HG03175 (cell line): ENCODE results near the gene CSAG2.

Experiments
- ATAC-seq: cut with Tn5 transposase; IDR thresholded peaks from one replicate; pipeline ENCODE4 v1.9.1; 2021; ENCODE audit warnings: mild to moderate bottlenecking, moderate library complexity; ENCODE audit not compliant: unreplicated experiment

Gene CSAG2

DNA sequence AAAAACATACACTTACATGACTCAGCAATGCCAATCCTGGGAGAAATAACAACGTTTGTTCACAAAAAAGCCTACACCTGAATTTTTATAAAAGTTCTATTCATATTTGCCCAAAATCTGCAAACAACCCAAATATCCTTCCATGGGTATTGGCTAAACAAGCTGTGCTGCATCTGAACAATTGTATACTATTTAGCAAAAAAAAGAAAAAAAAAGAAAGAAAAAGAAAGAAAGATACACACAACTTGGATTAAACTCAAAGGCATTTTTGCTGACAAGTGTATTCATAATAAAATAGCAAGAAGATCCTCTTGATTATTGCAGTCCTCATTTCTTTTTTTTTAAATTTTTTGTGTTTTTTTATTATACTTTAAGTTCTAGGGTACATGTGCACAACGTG is 34.9 kb downstream of the CSAG2 start:
- ATAC-seq, result no peak

DNA sequence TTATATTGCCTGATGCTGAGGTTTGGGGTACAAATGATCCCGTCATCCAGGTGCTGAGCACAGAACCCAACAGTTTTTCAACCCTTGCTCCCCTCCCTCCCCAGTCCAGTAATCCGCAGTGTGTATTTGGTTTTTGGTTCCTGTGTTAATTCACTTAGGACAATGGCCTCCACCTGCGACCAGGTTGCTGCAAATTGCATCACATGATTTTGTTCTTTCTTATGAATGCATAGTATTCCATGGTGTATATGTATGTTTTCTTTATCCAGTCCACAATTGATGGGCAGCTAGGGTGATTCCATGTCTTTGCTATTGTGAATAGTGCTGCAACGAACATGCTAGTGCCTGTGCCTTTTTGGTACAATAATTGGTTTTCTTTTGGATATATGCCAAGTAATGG is 46.0 kb downstream of the CSAG2 start:
- no peak for ATAC-seq

DNA sequence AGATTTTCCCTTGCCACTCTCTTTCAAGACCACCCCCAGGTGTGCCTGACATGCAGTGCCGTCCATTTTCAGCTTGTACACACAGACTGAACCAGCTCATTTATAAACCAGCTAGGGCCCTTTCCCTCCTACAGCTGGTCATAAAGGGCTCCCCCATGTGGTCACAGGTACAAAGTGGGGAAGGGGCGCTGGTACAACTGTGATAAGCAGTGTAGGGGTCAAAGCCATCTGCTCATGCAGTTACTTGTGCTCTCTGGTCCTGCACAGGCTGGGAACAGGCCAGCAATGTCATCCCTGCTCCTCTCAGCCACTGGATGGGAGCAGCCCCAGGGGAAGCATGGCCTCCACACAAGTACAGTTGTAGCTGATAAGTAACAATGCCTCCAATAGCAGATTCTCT is 50.8 kb downstream of the CSAG2 start:
- ATAC-seq, result no peak
